Measurements from ENCODE around the gene TULP4.

DNA sequence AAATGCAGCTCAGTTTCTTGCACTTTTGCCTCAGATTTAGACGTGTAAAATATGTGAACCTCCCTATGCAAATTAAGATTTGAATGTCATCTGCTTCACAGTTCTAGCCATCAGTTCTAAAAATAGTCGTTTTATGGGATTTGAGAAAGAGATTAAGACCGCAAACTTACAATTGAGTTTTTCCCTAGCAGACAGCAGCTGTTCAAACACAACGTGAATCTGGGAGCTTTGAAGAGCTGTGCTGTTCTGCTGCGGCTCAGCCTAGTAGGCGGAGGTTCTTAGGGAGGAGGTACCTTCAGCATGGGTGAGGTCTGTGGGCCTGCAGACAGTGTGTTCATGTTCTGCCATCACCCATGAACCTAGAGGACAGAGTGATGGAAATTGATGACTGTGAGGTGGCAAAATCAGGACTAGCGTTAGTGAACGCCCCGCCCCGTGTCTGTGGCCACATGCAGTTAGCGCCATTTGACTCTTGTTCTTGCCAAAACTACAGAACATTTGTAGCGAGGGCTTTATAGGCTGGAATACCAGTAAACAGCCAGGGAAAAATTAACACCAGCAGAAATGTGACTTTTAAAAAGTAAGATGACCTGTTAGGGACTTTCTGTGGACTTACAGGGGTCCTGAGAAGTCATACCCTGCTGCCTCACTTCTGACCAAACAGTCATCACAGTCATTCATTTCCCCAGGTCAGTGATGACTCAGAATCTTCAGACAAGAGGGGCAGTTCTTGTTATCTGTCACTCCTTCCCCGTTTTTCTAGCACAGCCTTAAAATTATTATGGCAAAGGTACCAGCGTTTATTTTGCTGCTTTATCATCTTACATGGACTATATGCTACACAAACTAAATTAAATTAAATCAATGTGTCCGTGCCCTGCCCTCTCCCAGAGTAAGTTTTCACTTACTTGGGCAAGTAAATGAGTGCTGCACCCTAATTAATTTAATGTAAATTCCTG lies 163.4 kb downstream of the TULP4 start:
- TF ChIP-seq, protein P1, sequence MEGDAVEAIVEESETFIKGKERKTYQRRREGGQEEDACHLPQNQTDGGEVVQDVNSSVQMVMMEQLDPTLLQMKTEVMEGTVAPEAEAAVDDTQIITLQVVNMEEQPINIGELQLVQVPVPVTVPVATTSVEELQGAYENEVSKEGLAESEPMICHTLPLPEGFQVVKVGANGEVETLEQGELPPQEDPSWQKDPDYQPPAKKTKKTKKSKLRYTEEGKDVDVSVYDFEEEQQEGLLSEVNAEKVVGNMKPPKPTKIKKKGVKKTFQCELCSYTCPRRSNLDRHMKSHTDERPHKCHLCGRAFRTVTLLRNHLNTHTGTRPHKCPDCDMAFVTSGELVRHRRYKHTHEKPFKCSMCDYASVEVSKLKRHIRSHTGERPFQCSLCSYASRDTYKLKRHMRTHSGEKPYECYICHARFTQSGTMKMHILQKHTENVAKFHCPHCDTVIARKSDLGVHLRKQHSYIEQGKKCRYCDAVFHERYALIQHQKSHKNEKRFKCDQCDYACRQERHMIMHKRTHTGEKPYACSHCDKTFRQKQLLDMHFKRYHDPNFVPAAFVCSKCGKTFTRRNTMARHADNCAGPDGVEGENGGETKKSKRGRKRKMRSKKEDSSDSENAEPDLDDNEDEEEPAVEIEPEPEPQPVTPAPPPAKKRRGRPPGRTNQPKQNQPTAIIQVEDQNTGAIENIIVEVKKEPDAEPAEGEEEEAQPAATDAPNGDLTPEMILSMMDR (IDR thresholded peaks at IDR 0.05), result no peak
- no peak for TF ChIP-seq POLR2A (IDR thresholded peaks at IDR 0.05)

All from uterus (tissue), 2 donors.